H1 (cell line): ENCODE measurements around the gene FSCN2.

Experiments used
- ATF3 ChIP-seq: IDR thresholded peaks from 2 replicates; pipeline ENCODE4 v1.6.1; 2011; ENCODE audit warnings: low read depth, mild to moderate bottlenecking, low read length; ENCODE audit not compliant: insufficient read depth
- CHD1 ChIP-seq: IDR thresholded peaks from 2 replicates; pipeline ENCODE4 v1.6.1; 2012; ENCODE audit warnings: low read depth, low read length, improper control_type of control experiment
- POLR2A ChIP-seq, 2 experiments: IDR thresholded peaks; 1 replicate in 1 of 2; 2 replicates in 1 of 2; pipeline ENCODE4 v1.6.1; 2011; ENCODE audit warnings: low read depth in 2 of 2, low read length in 2 of 2, mild to moderate bottlenecking in 2 of 2; ENCODE audit errors: control extremely low read depth in 1 of 2
- RAD21 ChIP-seq, 2 experiments: IDR thresholded peaks in 1 of 2; conservative IDR thresholded peaks in 1 of 2; 2 replicates each; pipeline ENCODE4 v1.6.1; 2011; ENCODE audit warnings: low read depth in 2 of 2, low read length in 2 of 2, improper control_type of control experiment in 1 of 2, inconsistent platforms in 1 of 2, mild to moderate bottlenecking in 1 of 2, moderate library complexity in 1 of 2
- TAF1 ChIP-seq: IDR thresholded peaks from 2 replicates; pipeline ENCODE4 v1.6.1; 2011; ENCODE audit warnings: mild to moderate bottlenecking, low read depth, low read length
- TCF12 ChIP-seq: IDR thresholded peaks from 2 replicates; pipeline ENCODE4 v1.6.1; 2011; ENCODE audit warnings: low read depth, mild to moderate bottlenecking, low read length
- YY1 ChIP-seq: IDR thresholded peaks from 2 replicates; pipeline ENCODE4 v1.6.1; 2011; ENCODE audit warnings: low read depth, mild to moderate bottlenecking, low read length
- TF ChIP-seq, protein P1 (sequence below): IDR thresholded peaks from 2 replicates; pipeline ENCODE4 v1.6.1; 2012; ENCODE audit warnings: inconsistent platforms

GRCh38 chr17:81508639-81509206, 19.5 kb upstream of the FSCN2 start:
- TF ChIP-seq TAF1 = no peak
- peak in 1 of 2 experiments; percentile 98; a peak in 2 of 3 replicates for TF ChIP-seq POLR2A (IDR thresholded peaks at IDR 0.05; ENCODE audit: control extremely low read depth in 1 of 2, low read depth in 2 of 2, low read length in 2 of 2)
- TF ChIP-seq CHD1 = no peak
- no peak for TF ChIP-seq ATF3
- no peak for TF ChIP-seq RAD21 (IDR thresholded peaks at IDR 0.05 in 1 of 2, conservative IDR thresholded peaks at IDR 0.05 in 1 of 2; ENCODE audit: low read depth in 2 of 2, low read length in 2 of 2)
- TF ChIP-seq, protein P1, sequence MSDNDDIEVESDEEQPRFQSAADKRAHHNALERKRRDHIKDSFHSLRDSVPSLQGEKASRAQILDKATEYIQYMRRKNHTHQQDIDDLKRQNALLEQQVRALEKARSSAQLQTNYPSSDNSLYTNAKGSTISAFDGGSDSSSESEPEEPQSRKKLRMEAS = no peak
- TF ChIP-seq TCF12 = no peak
- no peak for TF ChIP-seq YY1
